ENCODE results near the gene GEMIN5. TPM values are rescaled to one million over a fixed set of nuclear protein-coding genes. Genes with fewer than 3 reads are reported as not detected.

The GEMIN5 gene
- polyA plus RNA-seq, 2 of the 4 experiments (the other 2 are of a cell fraction): 20.2 to 22.6 TPM

GRCh38 chr5:154898210-154898609, 39.8 kb downstream of the GEMIN5 start (continued):
- TF ChIP-seq ZNF302 (CRISPR knock-in tag; IDR thresholded peaks at IDR 0.05): no peak

- Histone ChIP-seq H3K4me1 (no peaks in the 10 kb centered on the region), H3K27ac (no peak overlapping the region), H3K4me2 (no peak overlapping the region), H3K4me3 (no peak overlapping the region), H3K9me3 (no peaks in the 10 kb centered on the region)
- DNase-seq (ENCODE audit: low read depth in 1 of 2, low spot score in 1 of 2): no peak
- FAIRE-seq: no peak
- POLR2A ChIA-PET: no interaction called here
- CTCF ChIA-PET: interaction anchor here (1.0 to 1.4 kb wide), 2 partner anchors 8 to 10 kb away, joined by 3 to 5 read pairs; no protein-coding TSS in a partner anchor
- TF ChIP-seq EHF (CRISPR knock-in tag; IDR thresholded peaks at IDR 0.05) (no peak), RAD21 (conservative IDR thresholded peaks at IDR 0.05 in 1 of 2, IDR thresholded peaks at IDR 0.05 in 1 of 2) (no peak), FOXS1 (CRISPR knock-in tag; IDR thresholded peaks at IDR 0.05) (no peak)
- TF ChIP-seq, protein P1, sequence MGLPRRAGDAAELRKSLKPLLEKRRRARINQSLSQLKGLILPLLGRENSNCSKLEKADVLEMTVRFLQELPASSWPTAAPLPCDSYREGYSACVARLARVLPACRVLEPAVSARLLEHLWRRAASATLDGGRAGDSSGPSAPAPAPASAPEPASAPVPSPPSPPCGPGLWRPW (IDR thresholded peaks at IDR 0.05): no peak
- ATAC-seq: no peak
Measured at GRCh38 chr5:154896562-154897165, 41.3 kb downstream of the GEMIN5 start.

DNA sequence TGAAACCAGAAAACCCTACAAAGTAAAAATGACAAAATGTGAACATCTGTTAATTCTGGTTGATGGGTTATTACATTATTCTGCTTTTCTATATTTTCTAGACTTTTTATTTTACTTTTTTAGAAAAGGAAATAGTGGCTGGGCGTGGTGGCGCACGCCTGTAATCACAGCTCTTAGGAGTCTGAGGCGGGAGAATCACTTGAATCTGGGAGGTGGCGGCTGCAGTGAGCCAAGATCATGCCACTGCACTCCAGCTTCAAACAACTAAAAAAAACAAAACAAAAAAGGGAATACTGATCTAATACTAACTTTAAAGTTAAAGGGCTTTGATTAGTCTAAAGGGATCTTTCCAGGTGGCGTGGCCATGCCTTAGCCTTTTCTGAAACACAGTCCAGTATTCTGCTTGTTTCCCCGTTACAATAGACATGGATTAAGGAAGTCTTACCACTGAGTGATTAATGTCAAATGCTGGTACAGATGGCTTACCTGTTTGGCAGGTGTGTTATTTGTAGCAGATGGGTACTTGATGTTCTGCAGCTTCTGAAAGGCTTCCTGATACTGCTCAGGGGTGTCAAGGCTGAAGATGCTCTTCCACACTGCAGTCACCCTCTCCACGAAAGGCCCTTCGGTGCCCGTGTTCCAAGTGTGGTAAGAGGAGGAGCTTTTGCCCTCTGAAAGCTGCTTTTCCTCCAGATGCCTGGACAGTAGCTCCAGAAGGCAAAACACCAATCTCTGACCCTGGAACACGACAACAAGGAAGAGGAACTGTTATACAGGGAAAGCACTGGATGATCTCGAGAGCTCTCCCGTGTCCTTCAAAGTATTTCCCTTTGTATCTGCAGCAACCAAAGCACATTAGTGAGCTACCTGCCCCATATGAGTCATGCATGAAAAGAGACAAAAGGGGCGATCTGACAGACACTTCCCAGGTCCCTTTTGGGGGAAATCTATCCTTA, 42.1 kb downstream of the GEMIN5 start:
- 89% methylated on average over 14 of the region's 14 CpGs for WGBS (ENCODE audit: missing lambda C conversion rate)
- ATAC-seq (no peak), DNase-seq (ENCODE audit: low read depth in 1 of 2, low spot score in 1 of 2) (no peak), FAIRE-seq (no peak)
- H3K4me1 ChIP-seq: no peaks in the 10 kb centered on the region
- H3K9me3 ChIP-seq: no peaks in the 10 kb centered on the region
- H3K27ac ChIP-seq: no peak overlapping the region
- TF ChIP-seq ZFP36 (IDR thresholded peaks at IDR 0.05; ENCODE audit: borderline replicate concordance, partially characterized antibody) (no peak), HOXA7 (CRISPR knock-in tag; IDR thresholded peaks at IDR 0.05) (no peak), CBX2 (IDR thresholded peaks at IDR 0.05; ENCODE audit: borderline replicate concordance, low read depth) (no peak)
- ChIA-PET POLR2A (no interaction called here), CTCF (interaction anchor here (1.0 to 1.4 kb wide), 2 partner anchors 9 to 11 kb away, joined by 3 to 5 read pairs; no protein-coding TSS in a partner anchor)
- H3K4me3 ChIP-seq: no peak overlapping the region
- no peak overlapping the region for H3K4me2 ChIP-seq

DNA sequence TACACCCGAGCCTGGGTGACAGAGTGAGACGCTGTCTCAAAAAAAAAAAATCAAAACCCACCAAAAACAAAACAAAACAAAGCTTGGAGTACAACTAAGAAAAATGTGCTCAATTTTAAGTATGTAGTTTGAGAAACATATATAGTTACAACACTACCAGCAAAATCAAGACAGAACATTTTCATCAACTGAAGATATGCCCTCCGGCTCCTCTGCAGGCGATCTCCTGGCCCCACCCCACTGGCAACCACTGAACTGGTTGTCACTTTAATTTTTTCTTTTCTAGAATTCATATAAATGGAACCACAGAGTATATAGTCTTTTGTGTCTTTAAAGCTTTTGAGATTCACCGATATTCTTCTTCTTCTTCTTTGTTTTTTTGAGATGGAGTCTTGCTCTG, 44.6 kb downstream of the GEMIN5 start:
- Histone ChIP-seq H3K4me2 (no peak overlapping the region), H3K4me1 (no peaks in the 10 kb centered on the region), H3K4me3 (no peak overlapping the region), H3K9me3 (no peaks in the 10 kb centered on the region), H3K27ac (no peak overlapping the region)
- ChIA-PET CTCF (interaction anchor here (0.9 kb wide), 1 partner anchor 11 kb away, joined by 4 read pairs; no protein-coding TSS in a partner anchor), POLR2A (no interaction called here)
- no peak for ATAC-seq
- no peak for DNase-seq (ENCODE audit: low read depth in 1 of 2, low spot score in 1 of 2)
- no peak for FAIRE-seq
- WGBS (ENCODE audit: missing lambda C conversion rate): 76% methylated on average over 5 of the region's 5 CpGs
- no peak for TF ChIP-seq TFCP2L1 (CRISPR knock-in tag; IDR thresholded peaks at IDR 0.05)
- TF ChIP-seq POLR2AphosphoS2 (conservative IDR thresholded peaks at IDR 0.05; ENCODE audit: low read length): no peak
- TF ChIP-seq SREBF2 (IDR thresholded peaks at IDR 0.05): no peak
- TF ChIP-seq, protein P2, sequence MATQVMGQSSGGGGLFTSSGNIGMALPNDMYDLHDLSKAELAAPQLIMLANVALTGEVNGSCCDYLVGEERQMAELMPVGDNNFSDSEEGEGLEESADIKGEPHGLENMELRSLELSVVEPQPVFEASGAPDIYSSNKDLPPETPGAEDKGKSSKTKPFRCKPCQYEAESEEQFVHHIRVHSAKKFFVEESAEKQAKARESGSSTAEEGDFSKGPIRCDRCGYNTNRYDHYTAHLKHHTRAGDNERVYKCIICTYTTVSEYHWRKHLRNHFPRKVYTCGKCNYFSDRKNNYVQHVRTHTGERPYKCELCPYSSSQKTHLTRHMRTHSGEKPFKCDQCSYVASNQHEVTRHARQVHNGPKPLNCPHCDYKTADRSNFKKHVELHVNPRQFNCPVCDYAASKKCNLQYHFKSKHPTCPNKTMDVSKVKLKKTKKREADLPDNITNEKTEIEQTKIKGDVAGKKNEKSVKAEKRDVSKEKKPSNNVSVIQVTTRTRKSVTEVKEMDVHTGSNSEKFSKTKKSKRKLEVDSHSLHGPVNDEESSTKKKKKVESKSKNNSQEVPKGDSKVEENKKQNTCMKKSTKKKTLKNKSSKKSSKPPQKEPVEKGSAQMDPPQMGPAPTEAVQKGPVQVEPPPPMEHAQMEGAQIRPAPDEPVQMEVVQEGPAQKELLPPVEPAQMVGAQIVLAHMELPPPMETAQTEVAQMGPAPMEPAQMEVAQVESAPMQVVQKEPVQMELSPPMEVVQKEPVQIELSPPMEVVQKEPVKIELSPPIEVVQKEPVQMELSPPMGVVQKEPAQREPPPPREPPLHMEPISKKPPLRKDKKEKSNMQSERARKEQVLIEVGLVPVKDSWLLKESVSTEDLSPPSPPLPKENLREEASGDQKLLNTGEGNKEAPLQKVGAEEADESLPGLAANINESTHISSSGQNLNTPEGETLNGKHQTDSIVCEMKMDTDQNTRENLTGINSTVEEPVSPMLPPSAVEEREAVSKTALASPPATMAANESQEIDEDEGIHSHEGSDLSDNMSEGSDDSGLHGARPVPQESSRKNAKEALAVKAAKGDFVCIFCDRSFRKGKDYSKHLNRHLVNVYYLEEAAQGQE (IDR thresholded peaks at IDR 0.05): no peak
- no peak for TF ChIP-seq USF2 (IDR thresholded peaks at IDR 0.05)
- TF ChIP-seq RCOR1 (IDR thresholded peaks at IDR 0.05; ENCODE audit: low read depth, low read length): no peak
- no peak for TF ChIP-seq ELK1 (IDR thresholded peaks at IDR 0.05; ENCODE audit: low read depth, low read length)
- no peak for TF ChIP-seq EP300 (IDR thresholded peaks at IDR 0.05)
- no peak for TF ChIP-seq ZC3H11A (IDR thresholded peaks at IDR 0.05)
- no peak for TF ChIP-seq HOXB5 (CRISPR knock-in tag; IDR thresholded peaks at IDR 0.05)
- TF ChIP-seq HOXB13 (CRISPR knock-in tag; IDR thresholded peaks at IDR 0.05; ENCODE audit: low read depth): no peak
- TF ChIP-seq, protein P3, sequence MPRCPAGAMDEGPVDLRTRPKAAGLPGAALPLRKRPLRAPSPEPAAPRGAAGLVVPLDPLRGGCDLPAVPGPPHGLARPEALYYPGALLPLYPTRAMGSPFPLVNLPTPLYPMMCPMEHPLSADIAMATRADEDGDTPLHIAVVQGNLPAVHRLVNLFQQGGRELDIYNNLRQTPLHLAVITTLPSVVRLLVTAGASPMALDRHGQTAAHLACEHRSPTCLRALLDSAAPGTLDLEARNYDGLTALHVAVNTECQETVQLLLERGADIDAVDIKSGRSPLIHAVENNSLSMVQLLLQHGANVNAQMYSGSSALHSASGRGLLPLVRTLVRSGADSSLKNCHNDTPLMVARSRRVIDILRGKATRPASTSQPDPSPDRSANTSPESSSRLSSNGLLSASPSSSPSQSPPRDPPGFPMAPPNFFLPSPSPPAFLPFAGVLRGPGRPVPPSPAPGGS (IDR thresholded peaks at IDR 0.05): no peak
- TF ChIP-seq BHLHE40 (IDR thresholded peaks at IDR 0.05; ENCODE audit: low read depth, low read length): no peak
- TF ChIP-seq ESRRA (IDR thresholded peaks at IDR 0.05; ENCODE audit: borderline replicate concordance, low read length): no peak
- TF ChIP-seq KDM5A (IDR thresholded peaks at IDR 0.05): no peak
- no peak for TF ChIP-seq NFE2L2 (conservative IDR thresholded peaks at IDR 0.05; ENCODE audit: low read length)
